ENCODE data around the gene FAM135A.

FAM135A gene

DNA sequence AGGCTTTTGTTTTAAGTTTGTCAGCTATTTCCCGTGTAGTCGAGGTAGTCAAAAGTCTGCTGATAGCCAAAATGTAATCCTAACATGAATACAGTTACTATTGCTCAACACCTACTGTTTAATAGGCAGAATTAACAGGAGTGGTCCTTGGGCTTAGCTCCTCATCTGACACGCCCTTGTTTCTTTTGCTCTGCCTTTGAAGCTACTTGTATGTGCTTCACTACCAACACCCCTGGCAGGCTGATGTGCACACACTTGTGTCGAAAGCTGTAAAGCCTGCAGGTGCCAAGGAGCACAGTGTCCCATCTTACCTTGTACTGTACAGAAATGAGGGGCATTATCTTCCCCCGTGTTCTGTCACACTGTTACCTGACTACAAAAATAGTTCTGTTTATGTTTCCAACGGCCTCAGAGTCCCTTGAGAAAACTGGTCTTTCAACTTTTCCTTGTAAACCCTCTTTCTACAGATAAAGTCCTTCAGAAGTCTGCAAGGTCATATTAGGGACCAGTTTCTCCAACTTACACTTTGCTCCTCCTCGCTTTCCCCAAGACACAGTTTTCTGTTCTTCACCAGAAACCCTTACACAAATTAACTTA, 162.7 kb downstream of the FAM135A start:
- Histone ChIP-seq H3K4me1 (no peaks in the 10 kb centered on the region), H3K4me3 (ENCODE audit: low read depth, low read length) (no peak overlapping the region), H3K36me3 (no peaks in the 10 kb centered on the region), H3K27me3 (no peaks in the 10 kb centered on the region), H3K9me3 (no peaks in the 10 kb centered on the region)
- TF ChIP-seq CTCF (IDR thresholded peaks at IDR 0.05; ENCODE audit: low read depth, low read length), result no peak
- no peak for DNase-seq

DNA sequence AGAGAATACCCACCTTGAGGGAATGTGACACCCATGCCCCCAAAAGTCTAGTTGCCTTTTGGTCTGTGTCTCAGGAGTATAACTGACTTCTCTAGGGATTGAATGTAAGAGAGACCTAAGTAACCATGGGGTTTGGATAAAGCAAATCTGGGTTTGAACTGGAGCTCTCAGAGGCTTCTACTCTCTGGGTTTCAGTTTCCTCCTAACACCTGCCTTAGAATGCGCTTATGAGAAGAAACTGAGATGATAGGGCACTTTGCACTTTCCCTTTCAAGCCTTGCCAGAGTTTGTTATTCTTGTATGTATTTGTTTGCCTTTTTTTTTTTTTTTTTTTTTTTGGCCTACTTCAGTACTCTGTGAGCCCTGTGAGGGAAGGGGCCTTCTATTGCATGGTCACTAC, 172.8 kb downstream of the FAM135A start:
- Histone ChIP-seq H3K27me3 (no peaks in the 10 kb centered on the region), H3K4me3 (ENCODE audit: low read depth, low read length) (no peak overlapping the region), H3K36me3 (no peaks in the 10 kb centered on the region), H3K4me1 (no peaks in the 10 kb centered on the region), H3K9me3 (no peaks in the 10 kb centered on the region)
- no peak for TF ChIP-seq CTCF (IDR thresholded peaks at IDR 0.05; ENCODE audit: low read depth, low read length)
- no peak for DNase-seq

DNA sequence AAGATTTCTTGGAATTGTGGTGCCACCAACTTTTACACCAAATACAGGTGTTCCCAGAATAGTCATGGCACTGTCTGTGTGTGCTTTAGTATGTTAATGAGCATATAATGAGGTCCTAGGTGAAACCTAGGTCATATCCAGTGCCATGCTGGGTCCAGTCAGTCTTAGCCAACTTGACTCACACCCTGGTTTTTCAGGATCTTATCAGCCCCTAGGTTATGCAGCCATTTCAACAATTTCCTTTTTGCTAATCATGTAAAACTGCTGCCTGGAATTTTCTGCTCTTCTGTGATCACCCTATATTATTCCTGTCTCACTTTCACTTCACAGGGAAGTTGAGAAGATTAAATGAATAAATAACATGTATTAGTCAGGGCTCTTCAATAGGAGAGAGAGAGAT, 177.1 kb downstream of the FAM135A start:
- no peak overlapping the region for H3K4me3 ChIP-seq (ENCODE audit: low read depth, low read length)
- no peaks in the 10 kb centered on the region for H3K9me3 ChIP-seq
- H3K4me1 ChIP-seq, result no peaks in the 10 kb centered on the region
- no peaks in the 10 kb centered on the region for H3K27me3 ChIP-seq
- H3K36me3 ChIP-seq, result no peaks in the 10 kb centered on the region
- no peak for DNase-seq
- no peak for TF ChIP-seq CTCF (IDR thresholded peaks at IDR 0.05; ENCODE audit: low read depth, low read length)

DNA sequence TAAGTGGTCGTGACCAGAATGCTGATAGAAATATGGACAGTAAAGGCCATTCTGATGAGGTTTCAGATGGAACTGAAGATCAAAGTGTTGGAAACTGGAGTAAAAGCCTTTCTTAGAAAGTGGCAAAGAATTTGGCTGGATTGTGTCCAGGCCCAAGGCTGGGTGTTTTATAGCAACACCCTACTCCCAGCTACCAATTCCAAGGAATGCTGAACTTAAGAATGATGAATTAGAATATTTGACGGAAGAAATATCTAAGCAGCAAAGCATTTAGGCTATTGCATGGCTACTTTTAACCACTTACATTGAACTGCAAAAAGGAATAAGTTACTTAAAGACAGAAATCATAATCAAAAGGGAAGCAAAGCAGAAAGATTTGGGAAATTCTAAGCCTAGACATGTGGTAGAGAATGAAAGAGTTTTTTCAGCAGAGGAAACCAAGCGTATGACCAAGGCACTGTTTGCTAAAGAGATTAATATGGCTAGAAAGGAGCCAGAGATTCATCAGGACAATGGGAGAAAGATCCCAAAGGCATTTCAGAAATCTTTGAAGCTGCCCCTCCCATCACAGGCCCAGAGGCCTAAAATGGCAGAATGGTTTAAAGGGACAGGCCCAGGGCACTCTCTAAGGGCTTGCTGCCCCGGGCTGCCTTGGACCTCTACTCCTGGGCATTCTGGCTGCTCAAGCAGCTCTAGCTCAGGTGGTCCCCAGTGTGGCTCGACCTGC, 179.2 kb downstream of the FAM135A start:
- no peak for DNase-seq
- Histone ChIP-seq H3K9me3 (no peaks in the 10 kb centered on the region), H3K4me3 (ENCODE audit: low read depth, low read length) (no peak overlapping the region), H3K36me3 (no peaks in the 10 kb centered on the region), H3K4me1 (no peaks in the 10 kb centered on the region; the same call in 1 of the 2 replicates), H3K27me3 (no peaks in the 10 kb centered on the region)
- TF ChIP-seq CTCF (IDR thresholded peaks at IDR 0.05; ENCODE audit: low read depth, low read length), result no peak

GRCh38 chr6:70593118-70593486, 179.8 kb downstream of the FAM135A start:
- Histone ChIP-seq H3K27me3 (no peaks in the 10 kb centered on the region), H3K4me1 (no peaks in the 10 kb centered on the region; the same call in 1 of the 2 replicates), H3K36me3 (no peaks in the 10 kb centered on the region), H3K9me3 (no peaks in the 10 kb centered on the region), H3K4me3 (ENCODE audit: low read depth, low read length) (no peak overlapping the region)
- DNase-seq, result no peak
- no peak for TF ChIP-seq CTCF (IDR thresholded peaks at IDR 0.05; ENCODE audit: low read depth, low read length)

- no peak overlapping the region for H3K4me3 ChIP-seq (ENCODE audit: low read depth, low read length)
- H3K27me3 ChIP-seq, result no peaks in the 10 kb centered on the region
- no peaks in the 10 kb centered on the region for H3K9me3 ChIP-seq
- no peak for TF ChIP-seq CTCF (IDR thresholded peaks at IDR 0.05; ENCODE audit: low read depth, low read length)
- no peaks in the 10 kb centered on the region; the same call in 1 of the 2 replicates for H3K4me1 ChIP-seq
- no peak for DNase-seq
- no peaks in the 10 kb centered on the region for H3K36me3 ChIP-seq
Measured at GRCh38 chr6:70599187-70599586, 185.9 kb downstream of the FAM135A start.

Measured in BE2C (cell line).